Measurements from ENCODE around the gene NUDT4. TPM values are rescaled to one million over a fixed set of nuclear protein-coding genes. Genes with fewer than 3 reads are reported as not detected.
"Not testable (repeated sequence)": the region's sequence is repeated elsewhere in the genome, so short reads cannot be mapped to it uniquely, and the experiment has no call there.

The NUDT4 gene
- total RNA-seq, 2 donors from 2014 or later: 140 to 244 TPM

DNA sequence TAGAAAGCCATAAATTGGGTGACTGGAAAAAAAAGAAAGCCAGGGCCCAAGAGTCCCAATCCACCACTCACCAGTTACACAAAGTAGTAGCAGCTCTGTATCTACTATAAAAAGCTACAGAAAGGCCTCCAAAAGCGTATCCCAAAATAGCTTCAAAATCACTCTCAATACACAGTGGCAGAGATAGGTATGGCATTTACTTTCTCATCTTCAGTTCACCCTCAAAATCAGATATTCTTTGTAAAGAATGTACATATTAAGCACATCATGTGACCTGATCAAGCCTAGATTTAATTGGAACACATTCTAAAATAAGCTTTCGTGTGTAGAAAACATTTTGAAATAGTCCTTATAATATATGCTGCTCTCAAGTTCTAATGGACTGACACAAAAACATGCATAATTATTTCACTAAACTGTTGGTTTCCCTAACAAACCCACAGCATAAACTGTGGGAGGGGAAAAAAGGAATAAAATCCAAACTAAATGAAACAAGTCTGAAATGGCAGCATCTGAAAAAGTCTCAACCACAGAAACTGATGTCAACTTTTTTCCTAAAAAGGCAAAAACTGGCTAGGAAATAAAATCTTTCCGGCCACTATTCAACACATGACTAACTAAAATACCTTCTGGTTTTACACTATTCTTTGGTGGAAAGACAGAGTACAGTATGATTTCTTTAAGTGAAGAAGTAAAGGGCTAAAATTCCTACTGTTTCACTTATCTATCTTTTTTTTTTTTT, 38.2 kb downstream of the NUDT4 start:
- DNase-seq (no peak), ATAC-seq (peak; percentile 47 to 79)
- intact Hi-C loops (cut with DNase I): loop anchor here in 1 of 2 donors (10.0 kb wide), 1 partner anchor 391 kb away; no protein-coding TSS in a partner anchor

DNA sequence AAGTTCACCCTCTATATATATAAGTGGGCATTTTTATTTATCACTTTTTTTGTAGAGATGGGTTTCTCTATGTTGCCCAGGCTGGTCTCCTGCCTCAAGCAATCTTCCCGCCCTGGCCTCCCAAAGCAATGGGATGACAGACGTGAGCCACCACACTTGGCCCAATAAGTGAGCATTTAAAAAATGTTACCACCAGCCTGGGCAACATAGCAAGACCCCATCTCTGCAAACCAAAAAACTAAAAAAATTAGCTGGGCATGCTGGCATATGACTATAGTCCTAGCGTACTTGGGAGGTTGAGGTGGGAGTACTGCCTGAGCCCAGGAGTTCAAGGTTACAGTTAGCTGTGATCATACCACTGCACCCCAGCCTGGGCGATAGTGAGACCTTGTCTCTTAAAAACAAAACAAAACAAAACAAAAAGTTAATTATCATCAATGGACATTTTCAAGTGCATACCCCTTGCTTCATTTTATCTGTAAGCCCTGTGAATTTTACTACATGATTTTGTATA, 40.3 kb downstream of the NUDT4 start:
- ATAC-seq: no peak
- no peak for DNase-seq
- intact Hi-C loops (cut with DNase I): loop anchor here in 1 of 2 donors (2.0 to 10.0 kb wide), 2 partner anchors 393 to 431 kb away; no protein-coding TSS in a partner anchor

DNA sequence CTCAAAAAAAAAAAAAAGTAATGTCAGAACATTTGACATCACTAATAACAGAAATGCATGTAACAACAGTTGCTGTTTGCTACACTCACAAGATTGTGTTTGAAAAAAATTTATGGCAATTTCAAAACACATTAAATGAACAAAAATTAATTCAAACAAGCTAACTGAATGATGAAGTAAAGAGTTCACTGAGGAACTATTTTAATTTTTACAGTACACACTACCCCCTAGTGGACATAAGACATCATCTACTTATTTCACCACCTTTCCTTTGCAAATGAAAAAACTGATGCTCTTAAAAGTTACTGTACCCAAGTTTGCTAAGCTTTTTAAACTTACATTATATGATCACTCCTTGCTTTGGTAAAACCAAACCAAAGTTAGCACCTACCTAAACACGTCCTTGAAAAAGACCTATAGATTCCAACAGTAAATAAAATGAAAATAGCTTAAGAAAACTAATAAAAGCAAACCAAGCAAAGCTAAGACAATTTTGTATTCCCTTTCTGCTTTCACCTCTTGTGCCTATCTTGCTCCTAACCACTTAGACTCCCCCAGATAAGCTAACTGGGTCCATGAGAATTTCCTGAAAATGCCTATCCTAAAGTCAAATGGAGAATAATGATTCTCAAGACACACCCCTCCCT, 41.8 kb downstream of the NUDT4 start:
- ATAC-seq (peak; percentile 43 to 56), DNase-seq (no peak)

GRCh38 chr12:93422050-93422449, 44.3 kb downstream of the NUDT4 start:
- intact Hi-C loops (cut with DNase I): no loop called here
- no peak for ATAC-seq
- DNase-seq: no peak

More for the DNA sequence above, 41.8 kb downstream of the NUDT4 start:
- intact Hi-C loops (cut with DNase I): loop anchor here in 1 of 2 donors (2.0 to 10.0 kb wide), 2 partner anchors 395 to 433 kb away; no protein-coding TSS in a partner anchor

DNA sequence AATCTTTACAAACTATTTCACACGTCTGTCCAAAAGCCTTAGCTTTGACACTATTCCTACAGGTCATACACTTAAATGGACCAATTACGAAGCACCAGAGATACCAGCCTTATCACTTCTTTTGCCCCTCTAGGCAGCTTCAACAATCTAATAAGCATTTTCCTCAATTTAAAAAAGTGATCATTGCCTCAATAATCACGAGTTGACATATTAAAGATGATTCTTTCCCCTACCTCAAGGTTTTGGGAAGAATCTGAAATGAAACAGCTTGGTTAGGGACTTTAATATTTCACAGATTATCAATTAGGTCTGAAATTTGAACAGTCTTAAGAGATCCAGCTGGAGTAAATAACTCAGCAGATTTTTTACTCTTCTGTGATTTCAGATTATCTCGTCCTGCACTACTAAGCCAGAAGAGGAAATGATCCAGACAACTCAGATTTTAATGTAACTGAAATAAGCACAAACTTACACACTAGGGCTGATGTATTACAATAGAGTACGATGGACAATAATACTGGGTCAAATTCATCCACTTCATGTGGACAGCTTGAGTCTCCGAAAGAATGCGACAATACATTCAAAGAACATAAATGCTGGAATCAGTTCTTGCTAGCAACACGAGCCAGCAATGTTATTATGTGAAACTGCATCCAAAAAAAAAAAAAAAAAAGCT, 48.1 kb downstream of the NUDT4 start:
- DNase-seq (no peak), ATAC-seq (no peak)
- intact Hi-C loops (cut with DNase I): no loop called here

GRCh38 chr12:93426412-93426805, 48.7 kb downstream of the NUDT4 start:
- ATAC-seq (no peak), DNase-seq (no peak)
- intact Hi-C loops (cut with DNase I): no loop called here

GRCh38 chr12:93427779-93428564, 50.2 kb downstream of the NUDT4 start:
- ATAC-seq (peak in 1 of 2 donors; percentile 57), DNase-seq (no peak)
- intact Hi-C loops (cut with DNase I): no loop called here

GRCh38 chr12:93429448-93429847, 51.7 kb downstream of the NUDT4 start:
- intact Hi-C loops (cut with DNase I): no loop called here
- DNase-seq (no peak), ATAC-seq (no peak)

DNA sequence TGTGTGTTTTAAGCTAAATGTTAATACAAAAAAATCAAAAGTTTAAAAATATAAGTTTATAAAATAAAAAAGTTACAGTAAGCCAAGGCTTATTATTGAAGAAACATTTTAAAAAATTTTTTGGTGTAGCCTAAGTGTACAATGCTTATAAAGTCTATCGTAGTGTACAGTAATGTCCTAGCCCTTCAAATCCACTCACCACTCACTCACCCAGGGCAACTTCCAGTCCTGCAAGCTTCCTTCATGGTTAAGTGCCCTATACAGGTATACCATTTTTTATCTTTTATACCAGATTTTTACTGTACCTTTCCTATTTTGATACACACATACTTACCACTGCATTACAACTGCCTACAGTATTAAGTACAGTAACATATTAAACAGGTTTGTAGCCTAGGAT, 52.1 kb downstream of the NUDT4 start:
- intact Hi-C loops (cut with DNase I): no loop called here
- DNase-seq (no peak), ATAC-seq (no peak)

DNA sequence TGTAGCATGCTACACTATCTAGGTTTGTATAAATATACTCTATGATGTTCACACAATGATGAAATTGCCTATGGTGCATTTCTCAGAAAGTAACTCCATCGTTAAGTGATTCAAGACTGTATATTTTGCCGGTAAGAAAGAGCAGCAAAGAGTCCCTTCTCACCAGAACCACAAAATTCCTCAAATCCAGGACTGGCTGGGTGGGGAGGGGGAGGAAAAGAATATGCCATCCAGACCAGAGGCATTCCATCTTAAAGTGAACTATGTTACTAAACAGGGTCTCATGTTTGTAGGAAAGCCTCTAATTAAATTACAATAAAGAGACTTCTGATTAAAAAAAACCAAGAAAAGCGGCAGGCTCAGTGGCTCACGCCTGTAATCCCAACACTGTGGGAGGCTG, 52.6 kb downstream of the NUDT4 start:
- intact Hi-C loops (cut with DNase I): no loop called here
- no peak for DNase-seq
- ATAC-seq: no peak

DNA sequence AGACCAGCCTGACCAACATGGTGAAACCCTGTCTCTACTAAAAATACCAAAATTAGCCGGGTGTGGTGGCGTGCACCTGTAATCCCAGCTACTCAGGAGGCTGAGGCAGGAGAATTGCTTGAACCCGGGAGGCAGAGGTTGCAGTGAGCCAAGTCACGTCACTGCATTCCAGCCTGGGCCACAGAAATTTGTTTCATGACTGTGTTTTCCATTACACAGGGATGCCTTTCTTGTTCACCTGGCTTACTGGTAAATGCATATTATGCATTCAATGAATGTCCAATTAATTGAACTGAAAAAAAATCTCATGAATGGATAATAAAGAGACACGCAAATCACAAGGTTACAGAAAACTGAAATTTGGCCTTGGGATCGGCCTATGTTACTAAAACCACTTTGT, 54.3 kb downstream of the NUDT4 start:
- DNase-seq; intact Hi-C loops (cut with DNase I); ATAC-seq: not testable (repeated sequence)

DNA sequence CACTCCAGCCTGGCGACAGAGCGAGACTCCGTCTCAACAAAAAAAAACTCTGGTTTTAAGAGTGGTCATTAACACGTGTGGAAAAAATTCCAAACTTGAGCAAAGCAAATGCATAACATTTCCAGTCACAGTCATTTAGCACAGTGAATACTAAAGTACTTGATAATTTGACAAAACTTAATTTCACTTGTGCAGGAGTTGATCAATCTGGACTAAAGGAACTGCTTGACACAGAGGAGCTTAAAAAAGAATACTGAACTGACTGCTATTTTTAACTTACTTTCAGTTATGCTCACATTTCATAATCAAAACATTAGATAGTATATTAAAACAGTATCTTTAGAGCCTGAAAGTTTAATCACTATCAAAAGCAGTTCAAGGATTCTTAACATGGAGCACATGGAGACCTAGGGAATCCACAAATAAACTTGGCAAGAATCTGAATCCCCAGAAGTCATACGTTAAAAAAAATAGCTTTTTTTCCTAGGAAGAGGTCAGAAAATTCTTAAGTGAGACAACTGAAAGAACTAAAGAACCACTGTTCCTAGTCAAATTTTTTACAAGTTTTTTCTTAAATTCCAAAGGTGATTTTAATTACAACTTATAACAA, 56.6 kb downstream of the NUDT4 start:
- no peak for DNase-seq
- ATAC-seq: peak in 1 of 2 donors; percentile 25
- intact Hi-C loops (cut with DNase I): no loop called here

DNA sequence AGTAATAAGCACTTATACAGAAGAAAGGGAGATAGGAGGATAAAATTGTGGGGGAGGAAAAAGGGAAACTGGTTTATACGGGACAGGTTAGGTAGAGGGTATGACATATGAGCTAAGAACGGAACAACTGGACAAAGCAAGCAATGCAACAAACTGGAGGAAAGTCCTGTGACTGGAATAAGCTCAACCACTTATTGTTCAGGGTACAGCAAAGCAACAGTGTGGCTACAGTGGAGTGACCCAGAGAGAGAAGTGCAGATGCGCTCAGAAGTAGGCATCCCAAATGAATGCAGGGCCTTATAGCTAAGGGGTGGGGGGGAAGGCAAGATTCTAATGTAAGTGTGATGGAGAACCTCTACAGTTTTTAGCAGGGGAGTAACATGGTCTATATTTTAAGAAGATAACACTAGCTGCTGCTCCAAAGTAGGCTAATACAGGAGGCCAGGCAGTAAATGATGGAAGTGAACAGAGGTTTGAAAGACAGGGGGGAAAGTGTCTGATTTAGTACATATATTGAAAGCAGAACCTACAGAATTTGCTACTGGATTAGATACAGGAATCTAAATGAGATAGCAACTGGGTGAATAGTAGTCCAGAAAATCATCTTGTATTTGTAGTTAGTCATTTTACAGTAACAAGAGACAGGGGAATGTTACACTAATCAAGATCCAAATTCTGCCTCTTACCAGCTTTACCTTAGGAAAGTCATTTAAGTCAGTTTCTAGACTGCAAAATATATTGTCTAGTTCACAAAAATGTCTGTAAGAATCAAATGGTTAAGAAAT, 60.7 kb downstream of the NUDT4 start:
- ATAC-seq: no peak
- DNase-seq: no peak
- intact Hi-C loops (cut with DNase I): no loop called here

- ATAC-seq (no peak), DNase-seq (no peak)
- intact Hi-C loops (cut with DNase I): no loop called here
Measured at GRCh38 chr12:93440043-93440835, 62.5 kb downstream of the NUDT4 start.

- DNase-seq: peak; percentile 48
- ATAC-seq: peak; percentile 30 to 40
- intact Hi-C loops (cut with DNase I): no loop called here
Measured at GRCh38 chr12:93441081-93441616, 63.4 kb downstream of the NUDT4 start.

GRCh38 chr12:93441617-93442410, 64.1 kb downstream of the NUDT4 start, which contains the start of gene UBE2N:
Gene UBE2N, minus strand, starts transcription at chr12:93441947. Its CDS starts 63 bp downstream, at chr12:93441884.
- intact Hi-C loops (cut with DNase I): no loop called here
- ATAC-seq (peak; percentile 96 to 97), DNase-seq (peak; percentile 98)

All from left cardiac atrium (tissue), 4 donors.